Stimulated activated CD4-positive, alpha-beta T cell treated with anti-CD3 and anti-CD28 coated beads, Interleukin-15, amount 100 ng/mL, for 48 hours (primary cell): Measurements from ENCODE around the gene DNAH12.
"Not testable (repeated sequence)": the region's sequence is repeated elsewhere in the genome, so short reads cannot be mapped to it uniquely, and the experiment has no call there.

Experiments
- DNase-seq, 2 donors: peaks; one replicate each; pipeline ENCODE4 v3.0.0-alpha.2; 2020; ENCODE audit warnings: low read depth in 2 of 2

DNAH12 gene

GRCh38 chr3:57421336-57421735 lies 122.8 kb downstream of the DNAH12 start:
- no peak for DNase-seq

- DNase-seq: no peak
Measured at GRCh38 chr3:57420001-57420400, 124.1 kb downstream of the DNAH12 start.

GRCh38 chr3:57411715-57412114 lies 132.4 kb downstream of the DNAH12 start:
- DNase-seq: no peak

- DNase-seq: no peak
Measured at GRCh38 chr3:57409471-57409870, 134.7 kb downstream of the DNAH12 start.

- DNase-seq: no peak
Measured at GRCh38 chr3:57402675-57403074, 141.5 kb downstream of the DNAH12 start.

- DNase-seq: peak; percentile 36 to 39
Measured at GRCh38 chr3:57397175-57398026, 146.7 kb downstream of the DNAH12 start.

- DNase-seq: no peak
Measured at GRCh38 chr3:57393977-57394376, 150.2 kb downstream of the DNAH12 start.

- DNase-seq: no peak
Measured at GRCh38 chr3:57391767-57392166, 152.4 kb downstream of the DNAH12 start.

GRCh38 chr3:57389271-57389670 lies 154.9 kb downstream of the DNAH12 start:
- DNase-seq: no peak

GRCh38 chr3:57386307-57386706 lies 157.8 kb downstream of the DNAH12 start:
- DNase-seq: no peak

- DNase-seq: no peak
Measured at GRCh38 chr3:57385498-57385897, 158.6 kb downstream of the DNAH12 start.

- DNase-seq: no peak
Measured at GRCh38 chr3:57383838-57384237, 160.3 kb downstream of the DNAH12 start.

GRCh38 chr3:57383406-57383805 lies 160.7 kb downstream of the DNAH12 start:
- DNase-seq: no peak

- no peak for DNase-seq
Measured at GRCh38 chr3:57382933-57383332, 161.2 kb downstream of the DNAH12 start.

GRCh38 chr3:57370341-57370740 lies 173.8 kb downstream of the DNAH12 start:
- no peak for DNase-seq

- DNase-seq: not testable (repeated sequence)
Measured at GRCh38 chr3:57365089-57365488, 179.1 kb downstream of the DNAH12 start.

GRCh38 chr3:57356275-57356674 lies 187.9 kb downstream of the DNAH12 start:
- not testable (repeated sequence) for DNase-seq

- no peak for DNase-seq
Measured at GRCh38 chr3:57354768-57355167, 189.4 kb downstream of the DNAH12 start.

GRCh38 chr3:57350271-57350670 lies 193.9 kb downstream of the DNAH12 start:
- DNase-seq: no peak

- not testable (repeated sequence) for DNase-seq
Measured at GRCh38 chr3:57339071-57339642, 205.0 kb downstream of the DNAH12 start.

- DNase-seq: not testable (repeated sequence)
Measured at GRCh38 chr3:57338272-57339070, 205.7 kb downstream of the DNAH12 start.

- DNase-seq: no peak
Measured at GRCh38 chr3:57335283-57335938, 208.7 kb downstream of the DNAH12 start.
